ENCODE results near the gene SPRR5.

GRCh38 chr1:152969036-152969435 is 22.0 kb downstream of the SPRR5 start:
- TF ChIP-seq SP1 (IDR thresholded peaks at IDR 0.05; ENCODE audit: low read depth, low read length) (no peak), CTCF (IDR thresholded peaks at IDR 0.05; ENCODE audit: control extremely low read depth in 1 of 3, insufficient read depth in 1 of 3, low read depth in 1 of 3, low read length in 3 of 3) (no peak), CEBPB (IDR thresholded peaks at IDR 0.05; ENCODE audit: low read depth, low read length) (no peak), TCF12 (IDR thresholded peaks at IDR 0.05; ENCODE audit: low read depth, low read length) (no peak), RNF2 (IDR thresholded peaks at IDR 0.05; ENCODE audit: borderline replicate concordance, low read depth, low read length, missing control alignments, poor library complexity, severe bottlenecking) (no peak)

Measured in H1 (cell line).